TTC549 (cell line): ENCODE measurements around the gene METTL1.

ENCODE experiments used
- FAIRE-seq: peaks from 2 replicates; lab custom pipeline; 2012; peaks lifted over from hg19 to GRCh38; lab: Jason Lieb, UNC

The METTL1 gene

GRCh38 chr12:57767305-57767698, 4.6 kb downstream of the METTL1 start:
- no peak for FAIRE-seq

DNA sequence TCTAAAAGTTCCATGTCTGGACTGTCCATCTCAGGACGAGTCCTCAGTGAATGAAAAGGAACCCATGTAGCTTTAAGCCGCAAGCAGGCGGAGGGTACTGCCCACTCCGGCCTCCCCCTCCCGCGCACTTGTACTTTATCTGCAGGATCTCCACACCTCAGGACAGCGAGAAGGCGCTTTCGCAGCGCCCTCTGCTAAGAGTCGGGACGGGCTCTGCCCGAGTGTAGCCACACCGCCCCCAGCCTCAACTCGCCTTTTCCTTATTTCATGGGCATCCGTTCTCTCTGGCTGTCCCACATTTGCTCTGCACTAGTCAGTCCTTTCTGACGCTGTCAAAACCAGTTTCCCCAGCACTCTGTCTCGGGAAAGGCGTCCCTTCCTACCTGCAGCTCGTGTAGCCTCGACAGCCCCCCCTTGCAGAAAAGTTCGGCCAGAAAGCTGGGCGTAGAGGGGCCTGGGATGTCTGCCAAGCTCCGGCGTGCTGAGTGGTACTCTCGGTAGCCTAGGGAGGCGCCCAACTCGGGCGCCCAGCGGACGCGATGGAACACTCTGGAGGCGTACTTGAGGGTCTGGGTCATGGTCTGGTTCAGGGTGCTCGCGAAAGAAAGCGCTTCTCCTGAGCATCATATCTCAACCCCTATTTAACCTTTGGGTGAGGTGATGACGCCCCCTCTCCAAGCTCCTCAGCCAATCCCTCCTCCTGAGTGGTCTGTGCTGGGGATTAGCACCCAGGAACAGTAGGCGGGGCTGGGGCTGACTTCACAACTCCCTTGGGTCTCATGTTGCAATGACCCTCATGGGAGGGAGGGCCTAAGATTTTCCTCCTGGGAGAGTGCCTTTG, 5.2 kb downstream of the METTL1 start, which contains the start of gene CYP27B1:
Gene CYP27B1, minus strand, starts transcription at position 615 of the 841 bp plus-strand sequence. Its CDS starts 37 bp downstream, at position 578.
- no peak for FAIRE-seq

DNA sequence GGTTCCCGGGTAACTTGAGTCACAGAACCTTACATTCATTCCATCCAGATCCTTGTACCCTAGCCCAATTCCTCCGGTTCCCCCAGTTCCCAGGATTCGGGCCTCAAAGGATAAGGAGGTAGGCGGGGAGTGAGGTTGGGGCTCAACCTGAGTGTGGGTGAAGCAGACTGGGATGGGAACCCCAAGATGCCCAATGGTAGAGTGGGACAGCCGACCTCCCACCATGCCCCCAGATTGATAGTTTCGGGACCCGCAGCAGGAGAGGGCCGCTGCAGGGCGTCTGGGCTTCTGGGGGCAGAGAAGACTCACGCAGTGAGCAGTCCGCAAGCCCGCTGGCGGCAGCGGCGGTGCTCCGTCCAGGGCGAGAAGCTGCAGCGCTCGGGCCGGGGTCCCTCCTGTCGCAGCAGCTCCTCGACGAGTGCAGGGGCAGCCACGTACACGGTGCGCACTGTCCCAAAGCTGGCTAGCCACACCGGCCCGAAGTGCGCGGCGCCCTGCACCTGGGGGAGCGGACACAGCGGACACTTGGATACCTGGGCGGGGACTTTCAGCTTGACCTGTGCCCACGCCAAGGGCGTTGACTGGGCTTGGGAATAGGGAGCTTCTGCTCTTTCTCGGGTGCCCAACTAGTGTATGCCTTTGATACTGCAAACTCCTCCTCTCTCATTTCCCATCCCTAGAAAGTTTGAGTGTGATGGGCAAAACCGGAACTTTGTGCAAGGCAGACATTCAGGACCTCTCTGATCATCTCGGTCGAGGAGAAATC, 6.0 kb downstream of the METTL1 start:
- no peak for FAIRE-seq

DNA sequence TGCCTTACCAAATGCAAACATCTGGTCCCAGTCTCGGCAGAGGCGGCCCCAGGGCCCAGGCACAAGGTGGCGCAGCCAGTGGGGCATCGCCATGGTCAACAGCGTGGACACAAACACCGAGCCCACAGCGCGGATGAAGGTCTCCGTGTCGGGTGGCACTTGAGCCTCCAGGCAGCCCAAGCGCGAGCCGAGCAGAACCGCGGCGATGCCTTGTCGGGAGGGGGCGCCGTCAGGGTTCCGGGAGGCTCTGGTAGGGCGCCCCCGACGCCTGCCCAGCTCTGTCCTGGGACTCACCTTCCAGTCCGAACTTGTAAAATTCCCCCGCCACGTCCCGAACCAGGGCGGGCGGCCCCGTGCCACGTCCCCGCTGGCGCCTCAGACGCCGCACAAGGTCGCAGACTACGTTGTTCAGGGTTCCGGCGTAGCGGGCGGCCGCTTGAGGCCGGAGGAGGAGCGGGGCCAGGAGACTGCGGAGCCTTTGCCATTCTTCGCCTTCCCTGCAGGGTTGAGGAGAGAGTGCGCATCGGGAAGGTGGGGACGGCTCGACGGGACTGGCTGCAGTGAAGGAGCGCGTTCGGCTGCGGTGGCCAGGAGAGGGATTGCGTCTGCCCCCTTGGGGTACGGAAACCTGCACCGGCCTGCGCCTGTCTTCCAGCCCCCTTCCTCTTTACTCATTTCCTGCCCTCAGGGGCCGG, 6.8 kb downstream of the METTL1 start:
- no peak for FAIRE-seq

DNA sequence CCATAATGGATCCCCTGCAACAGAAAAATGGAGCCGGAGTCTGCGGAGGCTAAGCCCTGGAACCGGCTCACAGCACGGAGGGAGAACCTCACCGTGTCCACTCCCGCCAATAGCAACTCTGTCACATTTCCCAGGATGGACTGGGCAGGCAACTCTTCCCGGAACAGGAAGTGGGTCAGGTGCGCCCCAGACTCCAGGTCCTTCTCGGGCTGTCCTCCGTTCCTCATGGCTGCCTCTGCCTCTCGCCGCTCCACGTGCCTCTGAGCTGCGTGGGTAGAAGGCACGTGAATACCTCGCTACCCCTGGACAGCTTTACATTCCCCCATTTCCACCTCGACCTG, 7.3 kb downstream of the METTL1 start:
- no peak for FAIRE-seq

DNA sequence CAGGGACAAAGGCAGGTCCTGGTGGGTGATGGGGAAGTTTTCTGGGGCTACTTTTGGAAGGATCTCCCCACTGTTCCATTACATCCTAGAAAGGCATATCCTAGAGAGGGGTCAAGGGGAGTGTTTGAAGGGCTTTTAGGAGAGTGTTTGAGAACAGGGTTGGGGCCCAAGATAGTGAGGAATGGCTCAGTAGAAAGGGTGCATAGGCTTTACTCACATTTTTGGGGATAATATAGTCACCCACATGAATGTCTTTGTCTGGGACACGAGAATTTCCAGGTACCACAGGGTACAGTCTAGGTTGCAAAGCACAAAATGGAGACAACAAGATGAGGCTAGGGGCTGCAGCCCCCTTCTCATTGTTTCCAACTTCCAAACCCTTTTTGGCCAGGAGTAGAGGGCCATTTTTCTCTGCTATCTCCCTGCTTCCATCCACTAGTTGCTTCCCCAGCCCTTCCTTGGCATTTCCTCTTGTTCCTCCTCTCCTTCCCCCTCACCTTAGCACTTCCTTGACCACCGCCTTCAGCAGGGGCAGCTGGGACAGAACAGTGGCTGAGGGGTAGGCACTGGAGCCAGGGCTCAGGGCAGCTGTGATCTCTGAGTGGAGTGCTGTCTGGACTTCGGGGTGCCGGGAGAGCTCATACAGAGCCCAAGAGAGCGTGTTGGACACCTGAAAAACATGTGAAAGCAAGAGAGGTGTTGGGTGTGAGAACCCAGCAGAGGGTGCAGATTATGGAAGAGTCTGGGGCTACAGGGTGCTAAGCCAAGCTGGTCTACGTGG, 7.8 kb downstream of the METTL1 start:
- FAIRE-seq: no peak

- no peak for FAIRE-seq
Observed at GRCh38 chr12:57762463-57762862, 9.4 kb downstream of the METTL1 start.

DNA sequence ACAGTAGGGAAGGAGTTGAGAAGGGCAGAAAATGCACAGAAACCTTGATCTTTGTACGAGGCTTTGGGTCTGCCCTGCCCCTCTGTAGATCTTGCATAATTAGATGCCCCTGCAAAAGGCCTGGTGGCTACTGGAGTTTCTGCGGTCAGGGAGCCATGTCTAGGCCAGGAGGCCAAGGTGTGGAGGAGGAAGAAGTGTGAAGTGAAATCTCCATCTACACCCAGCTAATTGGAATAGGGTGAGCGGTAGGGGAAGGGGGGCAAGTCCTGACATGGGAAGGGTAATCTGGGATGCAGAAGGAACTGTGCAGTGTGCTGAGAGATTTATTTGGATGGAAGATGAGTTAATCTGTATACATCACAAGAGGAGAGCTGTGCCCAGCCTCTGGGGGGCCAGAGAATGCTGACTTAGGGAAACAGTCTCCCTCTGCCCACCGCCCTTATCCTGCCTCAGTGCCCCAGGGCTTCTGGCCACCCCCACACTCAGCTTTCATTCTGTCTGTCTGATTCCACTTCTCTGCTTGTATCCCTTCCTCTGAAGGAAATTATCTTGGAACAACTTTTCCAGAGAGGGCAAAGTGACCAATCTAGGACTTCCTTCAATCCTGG, 10.4 kb downstream of the METTL1 start:
- FAIRE-seq: no peak

DNA sequence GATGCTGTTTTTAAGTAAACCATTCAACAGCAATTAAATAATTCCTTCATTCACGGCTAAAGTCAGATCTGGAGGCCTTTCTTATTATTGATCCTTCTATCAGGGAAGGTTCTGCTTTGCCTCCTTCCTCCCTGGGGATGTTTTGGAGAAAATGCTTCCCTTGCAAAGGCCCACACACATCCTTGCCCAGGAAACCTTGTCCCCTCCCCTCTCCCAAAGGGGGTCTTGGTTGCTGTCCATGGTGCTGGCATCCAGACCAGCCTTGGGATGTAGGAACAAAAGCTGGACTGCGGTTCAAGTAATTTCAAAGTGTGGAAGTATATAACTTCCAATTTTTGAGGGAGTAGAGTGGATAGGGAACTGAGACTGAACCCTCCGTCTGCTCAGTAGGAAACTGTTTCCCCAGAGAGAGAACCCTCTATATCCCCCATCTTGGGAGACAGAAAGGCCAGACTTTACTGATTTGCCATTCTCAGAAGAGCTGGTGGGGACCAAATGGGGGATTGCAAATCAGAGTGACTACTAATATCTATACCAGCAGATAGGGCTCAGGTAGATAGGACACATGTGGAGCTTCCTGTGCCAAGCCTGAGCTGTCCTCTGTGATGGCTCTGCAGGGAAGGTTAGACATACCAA, 11.4 kb downstream of the METTL1 start:
- no peak for FAIRE-seq

DNA sequence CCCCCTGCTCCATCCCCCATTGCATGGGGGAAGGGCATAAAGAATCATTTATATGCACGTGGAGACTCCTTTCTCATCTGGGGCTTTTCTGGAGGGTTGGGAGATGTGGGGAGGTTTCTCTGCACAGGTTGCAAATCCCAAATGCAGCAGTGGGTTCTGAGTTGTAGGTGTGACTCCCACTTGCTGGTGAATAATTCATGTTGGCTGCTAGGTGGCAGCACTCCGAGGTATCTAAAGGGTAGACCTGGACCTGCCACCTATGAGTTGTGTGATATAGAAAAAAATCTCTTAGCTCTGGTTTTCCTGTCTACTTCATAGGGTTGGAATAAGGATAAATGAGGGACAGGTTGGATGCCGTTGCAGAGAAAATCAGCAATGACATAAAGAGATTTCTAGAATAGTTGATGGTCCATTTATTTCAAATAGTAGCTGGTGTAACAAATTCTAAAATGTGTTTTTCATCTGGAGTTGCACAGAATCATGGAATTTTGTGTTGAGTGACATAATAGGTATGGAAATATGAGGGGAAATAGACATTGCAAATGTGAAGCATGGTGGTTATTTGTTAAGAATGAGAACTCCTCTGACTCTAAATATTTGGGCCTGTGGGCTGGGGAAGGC, 12.4 kb downstream of the METTL1 start:
- FAIRE-seq: no peak

DNA sequence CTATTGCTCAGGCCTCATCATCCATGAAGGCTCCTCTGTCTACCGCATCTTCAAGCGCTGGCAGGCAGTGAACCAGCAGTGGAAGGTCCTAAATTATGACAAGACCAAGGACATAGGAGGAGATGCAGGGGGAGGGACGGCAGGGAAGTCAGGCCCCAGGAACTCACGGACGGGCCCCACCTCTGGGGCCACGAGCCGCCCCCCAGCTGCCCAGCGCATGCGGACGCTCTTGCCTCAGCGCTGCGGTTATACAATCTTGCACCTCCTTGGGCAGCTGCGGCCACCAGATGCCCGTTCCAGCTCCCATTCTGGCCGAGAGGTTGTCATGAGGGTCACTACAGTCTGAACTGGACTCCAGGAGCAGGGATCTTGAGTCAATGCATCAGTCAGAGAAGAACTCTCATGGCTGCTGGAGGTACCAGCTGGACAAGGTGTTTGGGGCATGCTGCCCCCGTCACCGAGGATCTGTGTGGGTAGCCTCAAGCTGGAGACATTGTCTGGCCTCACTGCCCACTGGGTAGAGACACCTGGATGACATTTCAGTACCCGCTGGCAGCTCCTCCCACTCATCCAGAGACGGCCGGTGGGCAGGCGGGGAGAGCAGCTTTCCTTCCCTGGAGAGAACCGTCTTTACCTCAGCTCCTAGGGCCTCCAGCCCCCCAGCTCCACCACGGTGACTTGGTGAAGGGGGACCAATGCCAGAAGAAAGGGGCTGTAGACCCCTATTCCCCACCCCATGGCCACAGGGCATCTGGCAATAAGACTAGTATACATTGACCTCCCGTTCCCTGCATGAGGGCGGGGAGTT, 13.1 kb downstream of the METTL1 start:
- FAIRE-seq: no peak

DNA sequence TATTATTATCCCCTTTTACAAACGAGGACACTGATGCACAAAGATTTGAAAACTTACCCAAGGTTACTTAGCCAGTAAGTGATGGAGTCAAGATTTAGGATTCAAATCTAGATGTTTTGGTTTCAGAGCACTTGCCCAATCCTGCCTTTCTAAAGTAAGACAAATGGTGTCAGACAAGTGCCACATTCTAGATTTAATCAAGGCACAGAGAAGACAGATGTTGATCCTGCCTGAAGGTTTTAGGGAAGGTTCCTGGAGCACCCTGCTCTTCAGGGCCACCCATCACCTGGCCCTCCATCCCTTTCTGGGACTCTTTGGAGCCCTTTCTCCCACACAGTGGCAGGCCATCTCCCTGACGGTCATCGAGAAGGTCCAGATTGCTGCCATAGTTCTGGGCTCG, 14.1 kb downstream of the METTL1 start:
- no peak for FAIRE-seq

DNA sequence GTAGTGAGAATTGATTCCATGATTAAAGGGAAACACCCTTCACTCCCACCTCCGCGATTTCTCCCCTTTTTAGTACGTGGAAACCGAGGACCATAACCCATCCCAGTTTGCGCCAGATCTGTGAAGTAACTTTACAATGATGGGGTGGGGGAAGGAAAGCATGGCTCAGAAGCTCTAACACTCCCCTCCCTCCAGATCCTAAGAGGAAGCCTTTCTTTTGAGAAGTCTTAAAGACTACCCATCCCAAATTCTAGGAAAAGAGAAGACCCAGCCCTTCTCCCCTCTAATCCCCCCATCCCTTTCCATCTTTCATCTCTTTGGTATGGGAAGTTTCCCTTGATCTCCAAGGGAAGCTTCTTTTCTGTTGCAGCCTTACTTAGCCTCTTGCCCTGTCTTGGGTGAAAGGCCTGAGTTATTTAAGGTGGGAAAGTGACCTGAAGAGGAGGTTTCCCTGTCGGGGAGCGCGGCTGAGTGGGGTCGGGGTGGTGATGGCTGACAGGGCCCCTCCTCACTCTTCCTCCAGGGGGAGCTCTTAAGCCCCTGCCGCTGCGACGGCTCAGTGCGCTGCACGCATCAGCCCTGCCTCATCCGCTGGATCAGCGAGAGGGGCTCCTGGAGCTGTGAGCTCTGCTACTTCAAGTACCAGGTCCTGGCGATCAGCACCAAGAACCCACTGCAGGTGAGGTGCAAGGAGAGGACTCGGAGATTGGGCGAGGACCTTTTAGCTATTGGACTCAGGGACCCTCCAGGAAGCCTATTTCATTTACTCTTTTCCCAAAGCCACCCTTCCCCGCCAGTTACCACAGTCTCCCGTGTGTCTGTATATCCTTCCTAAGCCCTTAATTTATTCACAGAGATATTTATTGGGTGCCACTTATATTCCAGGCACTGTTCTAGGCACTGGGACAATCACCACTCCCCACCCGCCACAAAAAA, 15.2 kb downstream of the METTL1 start:
- FAIRE-seq: no peak

- no peak for FAIRE-seq
Observed at GRCh38 chr12:57755454-57756372, 16.2 kb downstream of the METTL1 start.

GRCh38 chr12:57755194-57755453, 16.8 kb downstream of the METTL1 start:
- FAIRE-seq: no peak

DNA sequence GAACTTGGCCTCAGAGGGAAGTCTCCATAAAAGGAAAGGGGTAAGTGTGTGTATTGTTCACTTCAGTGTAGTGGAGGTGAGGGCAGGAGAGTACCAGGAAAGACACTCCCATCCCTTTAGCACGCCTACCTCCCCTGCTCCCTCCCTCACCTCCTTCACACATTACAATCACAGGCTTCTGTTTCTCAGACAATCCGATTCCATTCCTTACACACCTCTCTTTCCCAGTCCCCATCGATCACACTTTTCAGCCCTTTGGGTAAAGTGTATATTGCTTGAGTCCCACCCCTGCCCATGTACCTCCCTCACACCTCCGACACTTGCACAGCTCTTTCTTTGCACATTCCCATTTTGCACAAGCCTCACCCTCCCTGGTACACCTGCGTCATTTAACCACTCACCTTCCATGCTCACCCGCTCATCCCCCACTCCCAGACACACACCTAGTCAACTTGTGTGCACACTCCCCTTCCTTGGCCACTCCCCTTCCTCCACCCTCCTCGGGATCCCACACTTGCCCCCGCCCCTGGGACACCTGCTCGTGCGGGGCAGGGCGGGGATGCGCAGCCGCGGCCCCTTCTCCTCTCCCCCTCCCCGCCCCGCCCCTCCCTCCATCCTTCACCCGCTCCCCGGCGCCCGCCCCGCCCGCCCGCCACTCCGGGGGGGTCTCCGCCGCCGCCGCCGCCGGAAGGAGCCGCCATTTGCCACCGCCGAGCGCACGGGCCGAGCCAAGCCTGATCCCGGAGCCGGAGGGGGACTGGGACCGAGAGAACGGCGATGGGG, 17.3 kb downstream of the METTL1 start, which contains the start of gene MARCHF9:
Gene MARCHF9, plus strand, starts transcription at position 693 of the 783 bp plus-strand sequence. CDS start 426 bp downstream, outside the sequence.
- FAIRE-seq: no peak

GRCh38 chr12:57753756-57754337, 18.1 kb downstream of the METTL1 start:
- no peak for FAIRE-seq
